B cell (primary cell): Measurements from ENCODE around the gene APLF. TPM values are rescaled to one million over a fixed set of nuclear protein-coding genes. Genes with fewer than 3 reads are reported as not detected.

Experiments used
- ATAC-seq: fragments of 200-7000 bp; cut with Tn5 transposase; one replicate; pipeline ENCODE4 v1.10.0; 2021; ENCODE audit warnings: low read depth, mild to moderate bottlenecking, moderate number of reproducible peaks, moderate library complexity
- CTCF ChIA-PET: fragments of 350-600 bp; sonication (Branson Sonifier 250); formaldehyde crosslinking; loops from one replicate; lab custom pipeline; 2021; ENCODE audit warnings: antibody characterized with exemption, inconsistent platforms; lab: Charles Lee
- POLR2A ChIA-PET: fragments of 350-600 bp; sonication (Branson Sonifier 250); formaldehyde crosslinking; loops from one replicate; lab custom pipeline; 2021; ENCODE audit warnings: antibody characterized with exemption; lab: Charles Lee
- DNase-seq: peaks from one replicate; pipeline ENCODE4 v3.0.0; 2013
- H2AFZ ChIP-seq: 2 replicates; pipeline ENCODE4 v1.6.1; 2012; ENCODE audit warnings: mild to moderate bottlenecking, low read depth, low read length; ENCODE audit not compliant: insufficient read depth, poor library complexity, severe bottlenecking
- H3K27ac ChIP-seq, 2 donors: 1 replicate in 1 of 2; 2 replicates in 1 of 2; pipeline ENCODE4 v1.5.1; 2012 to 2013; ENCODE audit warnings: low read length in 2 of 2, mild to moderate bottlenecking in 2 of 2, moderate library complexity in 1 of 2
- H3K27me3 ChIP-seq, 4 experiments: fragments of 200-600 bp in 1 of 4; sonication (generic) in 1 of 4; replicated peaks in 1 of 4; 1 replicate in 2 of 4; 2 replicates in 2 of 4; pipeline versions ENCODE4 v1.6.1 to v1.7.0; 2013 to 2016; ENCODE audit warnings: low read length in 3 of 4, mild to moderate bottlenecking in 2 of 4, mixed read lengths in 1 of 4, moderate library complexity in 1 of 4; ENCODE audit not compliant: insufficient read depth in 4 of 4, control insufficient read depth in 3 of 4; ENCODE audit errors: control extremely low read depth in 1 of 4
- H3K36me3 ChIP-seq, 2 experiments: replicated peaks in 1 of 2; 1 replicate in 1 of 2; 2 replicates in 1 of 2; pipeline versions ENCODE4 v1.6.1 to v1.7.1; 2013; ENCODE audit warnings: low read length in 1 of 2; ENCODE audit not compliant: insufficient read depth in 2 of 2, control insufficient read depth in 1 of 2; ENCODE audit errors: control extremely low read depth in 1 of 2, extremely low read depth in 1 of 2
- H3K4me1 ChIP-seq, 2 donors: fragments of 200-600 bp in 1 of 2; sonication (generic) in 1 of 2; 1 replicate in 1 of 2; 2 replicates in 1 of 2; pipeline versions ENCODE4 v1.5.1 to v1.6.1; 2013 to 2017; ENCODE audit warnings: low read length in 2 of 2; ENCODE audit not compliant: control insufficient read depth in 2 of 2, insufficient read depth in 2 of 2
- H3K4me2 ChIP-seq: replicated peaks from 2 replicates; pipeline ENCODE3; 2012; ENCODE audit warnings: mild to moderate bottlenecking, low read depth, low read length; ENCODE audit not compliant: poor library complexity, severe bottlenecking
- H3K4me3 ChIP-seq, 5 experiments: fragments of 200-600 bp in 1 of 5; sonication (generic) in 1 of 5; 1 replicate in 3 of 5; 2 replicates in 2 of 5; pipeline versions ENCODE4 v1.5.1 to v1.7.0; 2011 to 2016; ENCODE audit warnings: low read length in 4 of 5, mild to moderate bottlenecking in 4 of 5, low read depth in 2 of 5, control low read depth in 1 of 5, moderate library complexity in 1 of 5; ENCODE audit not compliant: insufficient read depth in 1 of 5; ENCODE audit errors: control extremely low read depth in 1 of 5, extremely low read depth in 1 of 5
- H3K79me2 ChIP-seq: fragments of 200-600 bp; sonication (generic); one replicate; pipeline ENCODE4 v1.6.0; 2016; ENCODE audit warnings: low read length; ENCODE audit not compliant: control insufficient read depth, insufficient read depth
- H3K9ac ChIP-seq: fragments of 200-600 bp; sonication (generic); 2 replicates; pipeline ENCODE4 v1.6.1; 2017; ENCODE audit warnings: mild to moderate bottlenecking, low read length, moderate library complexity
- H3K9me3 ChIP-seq, 3 donors: one replicate each; pipeline versions ENCODE4 v1.6.1 to v1.7.1; 2013; ENCODE audit warnings: low read length in 2 of 3; ENCODE audit not compliant: control insufficient read depth in 2 of 3, insufficient read depth in 1 of 3; ENCODE audit errors: control extremely low read depth in 1 of 3
- H4K20me1 ChIP-seq: 2 replicates; pipeline ENCODE4 v1.6.0; 2012; ENCODE audit warnings: mild to moderate bottlenecking, low read length; ENCODE audit not compliant: insufficient read depth, control insufficient read depth, poor library complexity, severe bottlenecking
- H3K27ac Mint-ChIP-seq: one replicate; pipeline ENCODE4 v1.8.0; 2021; ENCODE audit warnings: mixed read lengths
- H3K27me3 Mint-ChIP-seq: one replicate; pipeline ENCODE4 v1.8.0; 2021; ENCODE audit warnings: mixed read lengths
- H3K4me1 Mint-ChIP-seq: one replicate; pipeline ENCODE4 v1.8.0; 2021; ENCODE audit warnings: mixed read lengths
- H3K4me3 Mint-ChIP-seq: one replicate; pipeline ENCODE4 v1.8.0; 2021; ENCODE audit warnings: mixed read lengths
- H3K9me3 Mint-ChIP-seq: one replicate; pipeline ENCODE4 v1.8.0; 2022; ENCODE audit warnings: mixed read lengths; ENCODE audit not compliant: insufficient read depth
- EZH2 ChIP-seq: IDR thresholded peaks from 2 replicates; pipeline ENCODE4 v1.6.1; 2012; ENCODE audit warnings: borderline replicate concordance, low read depth, mild to moderate bottlenecking, moderate library complexity, low read length; ENCODE audit not compliant: insufficient read depth, poor library complexity, severe bottlenecking
- WGBS: methylation state at CpG from one replicate; pipeline ENCODE4 v1.1.5; 2013; ENCODE audit warnings: missing lambda C conversion rate; ENCODE audit not compliant: insufficient coverage; 5-methylcytosine and 5-hydroxymethylcytosine counted together
- intact Hi-C: fragments of 100-400 bp; cut with micrococcal nuclease; formaldehyde crosslinking; loops from one replicate; pipeline ENCODE4 v1.10.0; 2022
- polyA plus RNA-seq: library from polyadenylated mRNA; depleted of rRNA; stranded (reverse); fragments of >200 nt; gene quantifications from 2 replicates; pipeline ENCODE4 v1.2.3, GENCODE V29; 2012
- total RNA-seq, 2 donors: library from RNA; stranded (reverse); fragments of 120-200 nt in 1 of 2; gene quantifications; 1 replicate in 1 of 2; 2 replicates in 1 of 2; pipeline versions ENCODE4 v1.2.3 to v1.2.4, GENCODE V29; 2013 to 2022
- TF ChIP-seq, protein P1 (sequence below): fragments of 200-600 bp; IDR thresholded peaks from one replicate; pipeline ENCODE4 v1.8.0; 2022; ENCODE audit warnings: antibody characterized with exemption, mild to moderate bottlenecking

Gene APLF
- total and polyA plus RNA-seq, 2 donors (not counting 1 experiment from before 2014, with no cell fraction given) = 1.3 to 6.3 TPM

DNA sequence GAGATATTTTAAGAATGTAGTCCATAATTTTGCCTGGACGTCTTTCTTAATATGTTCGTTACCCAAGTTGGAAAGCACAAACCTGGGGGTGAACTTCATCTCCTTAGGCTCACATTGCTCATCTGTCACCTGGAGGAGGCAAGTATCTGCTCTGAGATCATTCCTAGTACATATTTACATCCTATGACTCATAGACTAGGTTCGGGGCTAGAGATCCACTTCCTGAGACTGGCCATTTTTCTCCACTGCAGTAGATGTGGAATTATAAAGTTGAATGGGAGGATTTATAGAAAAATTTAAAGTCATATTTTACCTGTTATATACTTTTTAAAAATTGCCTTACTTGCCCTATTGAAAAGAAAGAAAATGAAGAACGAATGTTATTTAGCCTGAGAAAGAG lies 98.5 kb downstream of the APLF start:
- no peaks in the 10 kb centered on the region for H3K79me2 ChIP-seq
- no peak overlapping the region for H2AFZ ChIP-seq
- no peak overlapping the region for H3K27ac Mint-ChIP-seq
- POLR2A ChIA-PET = no interaction called here
- H4K20me1 ChIP-seq = no peaks in the 10 kb centered on the region
- no peaks in the 10 kb centered on the region for H3K27me3 ChIP-seq
- H3K27ac ChIP-seq = no peak overlapping the region
- no peaks in the 10 kb centered on the region for H3K36me3 ChIP-seq
- no peaks in the 10 kb centered on the region for H3K27me3 Mint-ChIP-seq
- no peaks in the 10 kb centered on the region for H3K9me3 ChIP-seq
- H3K4me2 ChIP-seq = no peak overlapping the region
- intact Hi-C loops = loop anchor here (10.0 kb wide), 1 partner anchor 61 kb away; no protein-coding TSS in a partner anchor
- DNase-seq (no peak), ATAC-seq (no peak)
- H3K9ac ChIP-seq = no peak overlapping the region
- no peak overlapping the region for H3K4me3 Mint-ChIP-seq
- no peak overlapping the region for H3K4me3 ChIP-seq
- WGBS = 83% methylated on average over 2 of the region's 4 CpGs
- TF ChIP-seq EZH2 = no peak
- TF ChIP-seq, protein P1, sequence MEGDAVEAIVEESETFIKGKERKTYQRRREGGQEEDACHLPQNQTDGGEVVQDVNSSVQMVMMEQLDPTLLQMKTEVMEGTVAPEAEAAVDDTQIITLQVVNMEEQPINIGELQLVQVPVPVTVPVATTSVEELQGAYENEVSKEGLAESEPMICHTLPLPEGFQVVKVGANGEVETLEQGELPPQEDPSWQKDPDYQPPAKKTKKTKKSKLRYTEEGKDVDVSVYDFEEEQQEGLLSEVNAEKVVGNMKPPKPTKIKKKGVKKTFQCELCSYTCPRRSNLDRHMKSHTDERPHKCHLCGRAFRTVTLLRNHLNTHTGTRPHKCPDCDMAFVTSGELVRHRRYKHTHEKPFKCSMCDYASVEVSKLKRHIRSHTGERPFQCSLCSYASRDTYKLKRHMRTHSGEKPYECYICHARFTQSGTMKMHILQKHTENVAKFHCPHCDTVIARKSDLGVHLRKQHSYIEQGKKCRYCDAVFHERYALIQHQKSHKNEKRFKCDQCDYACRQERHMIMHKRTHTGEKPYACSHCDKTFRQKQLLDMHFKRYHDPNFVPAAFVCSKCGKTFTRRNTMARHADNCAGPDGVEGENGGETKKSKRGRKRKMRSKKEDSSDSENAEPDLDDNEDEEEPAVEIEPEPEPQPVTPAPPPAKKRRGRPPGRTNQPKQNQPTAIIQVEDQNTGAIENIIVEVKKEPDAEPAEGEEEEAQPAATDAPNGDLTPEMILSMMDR = no peak
- H3K4me1 Mint-ChIP-seq = no peaks in the 10 kb centered on the region
- no peaks in the 10 kb centered on the region for H3K9me3 Mint-ChIP-seq
- H3K4me1 ChIP-seq = no peaks in the 10 kb centered on the region
- CTCF ChIA-PET = no interaction called here

DNA sequence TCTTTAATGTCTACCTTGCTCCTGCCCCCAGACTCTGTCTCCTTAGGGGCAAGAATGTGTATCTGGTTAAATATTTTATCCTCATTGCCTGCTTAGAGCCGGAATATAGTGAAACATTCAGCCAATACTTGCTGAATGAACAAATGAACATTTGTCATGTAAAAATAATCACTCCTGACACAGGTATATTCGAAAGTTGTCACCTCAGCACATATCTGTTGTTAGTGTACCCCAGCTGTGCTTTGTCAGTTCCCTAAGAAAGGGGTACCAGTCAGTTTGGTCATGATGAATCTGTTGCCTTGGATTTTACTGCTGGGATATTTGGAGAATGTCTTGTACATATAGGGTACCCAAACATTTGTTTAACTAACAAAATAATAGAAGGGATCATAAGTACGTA lies 99.0 kb downstream of the APLF start:
- H3K4me3 Mint-ChIP-seq = no peak overlapping the region
- H3K4me1 Mint-ChIP-seq = no peaks in the 10 kb centered on the region
- TF ChIP-seq, protein P1 = no peak
- no peak for TF ChIP-seq EZH2
- Histone ChIP-seq H4K20me1 (no peaks in the 10 kb centered on the region), H3K27me3 (no peaks in the 10 kb centered on the region), H2AFZ (no peak overlapping the region), H3K9ac (no peak overlapping the region), H3K4me1 (no peaks in the 10 kb centered on the region), H3K36me3 (no peaks in the 10 kb centered on the region), H3K4me3 (no peak overlapping the region), H3K27ac (no peak overlapping the region), H3K4me2 (no peak overlapping the region), H3K79me2 (no peaks in the 10 kb centered on the region), H3K9me3 (no peaks in the 10 kb centered on the region)
- CTCF ChIA-PET = no interaction called here
- no peaks in the 10 kb centered on the region for H3K9me3 Mint-ChIP-seq
- POLR2A ChIA-PET = no interaction called here
- H3K27me3 Mint-ChIP-seq = no peaks in the 10 kb centered on the region
- H3K27ac Mint-ChIP-seq = no peak overlapping the region
- DNase-seq (no peak), ATAC-seq (no peak)
- intact Hi-C loops = loop anchor here (10.0 kb wide), 1 partner anchor 62 kb away; no protein-coding TSS in a partner anchor
- no CpG with 5 or more reads among the region's 3 CpGs for WGBS
